Measurements from ENCODE around the gene SRCAP.
A peak's percentile ranks its signal among the peaks of the same experiment; 100 is the strongest.

Gene SRCAP

GRCh38 chr16:30760577-30761426 lies 61.8 kb downstream of the SRCAP start:
- no peak for DNase-seq

- DNase-seq: peak; percentile 26
Measured at GRCh38 chr16:30761427-30761927, 62.5 kb downstream of the SRCAP start.

- DNase-seq: peak; percentile 93
Measured at GRCh38 chr16:30761928-30762902, 63.2 kb downstream of the SRCAP start, which contains the start of the genes CFAP119 and RNF40. Gene CFAP119 (minus strand): TSS chr16:30762062. CDS start chr16:30761748, 314 bp downstream. Gene RNF40 (plus strand): TSS chr16:30762322. CDS start chr16:30762546, 224 bp downstream.

- DNase-seq: no peak
Measured at GRCh38 chr16:30762991-30763725, 64.2 kb downstream of the SRCAP start.

- no peak for DNase-seq
Measured at GRCh38 chr16:30764086-30764485, 65.1 kb downstream of the SRCAP start.

- DNase-seq: no peak
Measured at GRCh38 chr16:30764816-30765465, 66.0 kb downstream of the SRCAP start.

- DNase-seq: no peak
Measured at GRCh38 chr16:30766206-30766932, 67.4 kb downstream of the SRCAP start.

- DNase-seq: no peak
Measured at GRCh38 chr16:30766933-30767284, 67.9 kb downstream of the SRCAP start.

GRCh38 chr16:30767767-30768465 lies 68.9 kb downstream of the SRCAP start:
- no peak for DNase-seq

- no peak for DNase-seq
Measured at GRCh38 chr16:30768583-30769181, 69.7 kb downstream of the SRCAP start.

GRCh38 chr16:30769379-30770089 lies 70.6 kb downstream of the SRCAP start:
- no peak for DNase-seq

- no peak for DNase-seq
Measured at GRCh38 chr16:30771726-30772125, 72.8 kb downstream of the SRCAP start.

GRCh38 chr16:30773826-30774225 lies 74.9 kb downstream of the SRCAP start:
- DNase-seq: no peak

- DNase-seq: no peak
Measured at GRCh38 chr16:30774367-30775130, 75.6 kb downstream of the SRCAP start.

GRCh38 chr16:30775131-30775391 lies 76.1 kb downstream of the SRCAP start:
- no peak for DNase-seq

- DNase-seq: no peak
Measured at GRCh38 chr16:30775392-30776188, 76.6 kb downstream of the SRCAP start.

- no peak for DNase-seq
Measured at GRCh38 chr16:30777591-30778297, 78.8 kb downstream of the SRCAP start.
